Right lobe of liver (tissue), 4 donors: ENCODE data around the gene MOCS1.

ENCODE experiments used
- CTCF ChIP-seq, 4 donors: fragments of 200-600 bp in 3 of 4; fragments of 450-650 bp in 1 of 4; IDR thresholded peaks; one replicate each; pipeline versions ENCODE4 v1.5.1 to v1.8.0; 2016 to 2022; ENCODE audit warnings: antibody characterized with exemption in 4 of 4, mild to moderate bottlenecking in 2 of 4
- POLR2A ChIP-seq: fragments of 450-650 bp; IDR thresholded peaks from one replicate; pipeline ENCODE4 v1.6.1; 2017; ENCODE audit warnings: antibody characterized with exemption, mild to moderate bottlenecking
- donor health status: DM: no; HTN: no; CAD: no.
- donor health status: DM: no; HTN: no; CAD: no.
- donor health status: DM: no; HTN: yes; CAD: no.

DNA sequence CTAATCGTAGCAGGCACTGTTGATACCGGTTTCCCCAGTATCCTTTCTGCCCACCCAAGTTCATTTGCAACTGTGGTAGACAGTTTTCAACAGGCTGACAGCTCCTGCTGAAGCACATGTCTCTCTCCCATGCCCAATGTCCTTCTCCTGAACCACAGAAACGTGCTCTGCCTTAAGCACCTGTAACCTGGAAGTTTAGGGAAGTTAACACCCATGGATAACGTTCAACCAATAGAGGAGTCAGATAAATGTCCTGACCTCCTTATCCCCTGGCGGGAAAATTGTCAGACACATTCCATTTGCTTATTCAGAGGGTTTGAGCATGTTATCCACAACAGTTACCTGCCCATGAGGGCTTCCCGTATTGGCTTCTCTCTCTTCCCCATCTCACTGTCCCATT, 29.8 kb upstream of the MOCS1 start:
- TF ChIP-seq CTCF (IDR thresholded peaks at IDR 0.05): no peak
- TF ChIP-seq POLR2A: no peak
